NCI-H774 (cell line): ENCODE results near the gene NRP1.
"Not testable (repeated sequence)": the region's sequence is repeated elsewhere in the genome, so short reads cannot be mapped to it uniquely, and the experiment has no call there.

Experiments
- DNase-seq: peaks from one replicate; lab custom pipeline; 2025; lab: John Stamatoyannopoulos, UW

NRP1 gene

DNA sequence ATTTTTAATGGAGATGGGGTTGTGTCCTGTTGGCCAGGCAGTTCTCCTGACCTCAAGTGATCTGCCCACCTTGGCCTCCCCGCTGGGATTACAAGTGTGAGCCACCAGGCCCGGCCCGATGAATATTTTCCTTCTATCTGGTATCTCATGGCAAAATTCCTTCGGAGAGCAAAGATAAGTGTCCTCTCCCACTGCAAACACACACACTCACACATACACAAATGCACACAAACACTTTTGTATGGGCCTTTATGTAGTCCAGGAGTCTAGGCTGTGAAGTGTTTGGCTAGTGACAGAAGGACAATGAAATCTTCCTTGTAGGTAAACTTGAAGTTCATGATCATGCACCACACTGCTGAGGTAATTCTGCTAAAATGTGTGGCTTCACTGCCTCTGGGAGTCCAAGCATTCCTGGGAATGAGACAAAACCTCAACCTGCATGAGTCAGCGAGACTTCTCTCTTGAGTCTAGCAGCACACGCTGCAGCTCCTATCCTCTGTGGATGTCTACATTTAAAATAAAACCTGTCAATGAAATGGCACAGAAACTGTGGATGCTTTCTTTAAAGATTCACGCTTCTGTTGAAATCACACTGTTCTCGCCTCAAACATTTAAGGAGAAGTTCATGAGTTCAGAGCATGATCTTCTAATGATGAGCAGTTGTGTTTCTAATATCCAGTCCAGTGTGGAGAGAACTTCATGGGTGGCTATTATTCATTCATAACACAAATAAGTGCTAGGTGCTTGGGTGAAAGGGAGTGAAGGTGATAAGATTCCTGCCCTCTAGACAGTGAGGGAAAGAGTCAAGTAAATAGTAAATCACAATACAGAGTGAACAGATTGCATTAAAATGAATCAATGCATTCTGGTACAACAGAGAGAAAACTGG, 96.5 kb downstream of the NRP1 start:
- no peak for DNase-seq

DNA sequence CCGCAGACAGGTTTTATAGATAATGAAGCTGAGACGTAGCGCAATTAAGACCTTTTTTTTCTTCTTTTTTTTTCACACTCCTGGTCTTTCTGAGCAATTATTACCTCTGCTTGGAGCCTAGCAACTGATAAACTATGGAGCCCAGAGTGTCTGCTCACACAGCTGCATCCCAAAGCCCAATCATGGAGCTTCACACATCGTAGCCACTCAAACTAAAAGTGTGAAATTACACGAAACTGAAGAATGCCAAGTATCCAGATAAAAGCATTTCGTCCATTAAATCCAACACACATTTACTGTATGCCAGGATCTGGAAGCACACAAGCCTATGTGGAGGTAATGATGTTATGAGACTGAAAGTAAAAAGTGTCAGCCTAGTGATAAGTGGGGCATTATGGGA, 97.6 kb downstream of the NRP1 start:
- DNase-seq, result no peak

DNA sequence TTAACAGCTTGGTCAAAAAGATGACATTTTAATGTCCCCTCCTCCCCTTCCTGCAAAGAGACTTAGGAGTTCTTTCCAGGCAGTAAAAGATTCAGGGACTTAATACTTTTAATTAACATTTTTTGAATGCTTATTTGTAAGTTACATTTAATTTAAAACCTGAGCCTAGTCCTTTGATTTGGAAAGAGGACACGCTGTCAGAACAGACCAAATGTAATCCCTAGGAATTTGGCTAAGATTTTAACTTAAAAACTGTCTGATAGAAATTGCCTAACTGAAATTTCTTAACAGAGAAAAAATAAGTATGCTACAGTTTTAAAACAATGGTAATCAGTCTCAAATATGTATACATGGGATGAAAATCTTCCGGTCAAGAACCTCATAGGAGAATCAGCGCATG, 98.5 kb downstream of the NRP1 start:
- DNase-seq, result no peak

DNA sequence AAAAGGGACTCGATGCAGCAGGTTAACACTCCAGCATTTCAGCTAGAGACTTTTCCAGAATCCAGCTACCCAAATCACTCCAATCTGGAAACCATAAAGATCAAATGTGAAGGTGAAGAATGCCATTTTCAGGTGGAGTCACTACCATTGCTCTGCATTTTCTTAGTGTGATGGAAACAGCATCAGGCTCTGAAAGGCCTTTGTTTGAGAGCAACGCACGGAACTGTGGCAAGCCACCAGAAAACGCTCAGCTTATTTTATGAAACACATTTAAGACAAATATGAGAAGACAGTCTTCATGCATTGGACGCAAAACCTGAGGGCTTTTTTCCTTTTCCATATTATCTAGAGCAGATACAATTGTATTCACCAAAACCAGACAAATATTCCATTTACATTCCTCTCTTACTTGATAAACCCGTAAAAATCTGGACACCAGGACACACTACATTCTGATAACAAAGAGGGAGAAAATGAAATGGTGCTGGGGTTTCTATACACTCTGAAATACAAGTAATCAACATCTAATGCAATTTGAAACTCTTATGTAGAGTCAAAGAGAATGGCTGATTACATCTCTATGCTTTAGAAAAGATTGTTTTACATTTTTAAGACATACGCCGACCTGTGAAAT, 99.1 kb downstream of the NRP1 start:
- DNase-seq, result no peak

DNA sequence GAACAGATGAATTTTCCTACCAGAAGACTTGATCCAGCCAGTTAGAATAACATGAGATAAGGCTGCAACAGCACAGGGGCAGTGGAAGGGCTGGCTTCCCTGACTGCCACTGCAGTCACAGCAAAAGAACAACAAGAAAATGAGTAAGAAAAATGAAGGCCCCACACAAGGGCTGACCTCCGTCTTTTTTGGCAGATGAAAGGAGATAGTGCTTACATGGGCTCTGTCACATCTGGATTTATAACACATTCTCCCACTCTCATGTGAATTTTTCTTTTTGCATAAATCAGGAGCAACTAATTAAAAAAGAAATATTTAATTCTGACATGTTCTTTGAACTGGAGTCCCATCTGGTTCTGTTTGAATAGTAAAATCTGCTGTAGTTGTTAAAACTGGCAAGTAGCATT, 99.6 kb downstream of the NRP1 start:
- DNase-seq, result no peak

DNA sequence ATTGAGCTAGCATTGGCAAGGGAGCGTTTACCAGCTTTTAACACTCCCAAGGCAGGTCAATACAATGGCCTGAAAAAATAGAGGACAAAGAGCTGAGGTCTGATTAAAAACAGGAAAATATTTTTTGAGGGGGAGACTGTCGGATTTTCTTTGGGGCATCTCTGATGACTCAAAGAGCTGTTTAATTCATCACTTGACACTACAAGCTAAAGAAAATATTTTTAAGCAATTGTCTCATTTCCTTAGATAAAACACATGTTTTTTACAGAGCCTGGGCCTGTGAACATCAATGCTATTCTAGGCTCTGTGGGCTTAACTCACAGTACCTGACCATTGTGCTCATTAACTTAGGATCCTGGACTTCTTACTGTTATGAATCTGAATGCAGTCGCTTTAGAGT, 100.8 kb downstream of the NRP1 start:
- no peak for DNase-seq

DNA sequence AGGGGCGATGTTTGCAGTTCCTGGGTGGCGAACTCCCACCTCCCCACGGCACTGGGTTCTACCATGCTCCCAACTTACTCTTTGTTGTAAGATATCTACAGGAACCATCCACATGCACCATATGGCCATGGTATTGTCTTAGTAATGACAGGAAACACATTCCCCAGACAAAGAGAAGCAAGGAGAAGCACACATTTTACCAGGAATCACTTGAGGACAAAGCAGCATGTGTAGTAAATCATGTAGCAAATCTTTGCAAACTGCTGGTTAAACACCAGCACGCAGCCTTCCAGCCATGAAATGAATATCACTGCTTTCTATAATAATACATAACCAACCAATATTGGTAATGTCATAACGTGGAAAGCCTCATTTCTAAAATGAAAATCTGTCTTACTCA, 101.2 kb downstream of the NRP1 start:
- DNase-seq, result no peak

DNA sequence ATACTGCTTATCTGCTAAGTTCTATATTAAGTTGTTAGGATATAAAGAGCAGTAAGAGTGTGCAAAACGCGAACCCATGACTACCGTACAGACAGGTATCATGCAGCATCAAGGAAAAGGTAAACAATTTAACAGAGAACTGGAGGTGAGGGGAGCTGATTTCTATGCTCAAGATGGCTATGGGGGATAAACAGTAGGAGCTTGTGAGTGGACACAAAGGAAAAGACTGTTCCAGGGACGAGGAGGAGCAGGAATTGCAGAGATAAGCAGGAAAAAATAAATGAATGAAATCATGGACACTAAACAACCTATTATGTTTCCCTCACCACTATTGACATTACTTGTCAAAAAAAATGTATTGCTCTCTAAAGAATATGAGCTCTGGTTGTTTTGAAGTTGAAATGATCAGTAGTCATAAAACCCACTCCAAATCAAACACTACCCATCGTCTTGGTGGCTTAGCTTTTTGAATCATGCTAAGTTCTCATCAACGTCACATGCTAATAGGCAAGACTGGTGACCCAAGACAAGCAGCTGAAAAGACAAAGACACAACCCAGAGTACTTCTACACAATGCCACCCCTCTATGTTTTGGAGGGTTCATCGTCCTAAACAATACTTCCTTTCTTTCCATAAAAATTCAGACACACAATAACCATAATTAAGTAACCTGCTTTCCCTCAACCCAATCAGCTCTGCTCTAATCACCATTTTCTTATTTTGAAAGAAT, 102.7 kb downstream of the NRP1 start:
- no peak for DNase-seq

DNA sequence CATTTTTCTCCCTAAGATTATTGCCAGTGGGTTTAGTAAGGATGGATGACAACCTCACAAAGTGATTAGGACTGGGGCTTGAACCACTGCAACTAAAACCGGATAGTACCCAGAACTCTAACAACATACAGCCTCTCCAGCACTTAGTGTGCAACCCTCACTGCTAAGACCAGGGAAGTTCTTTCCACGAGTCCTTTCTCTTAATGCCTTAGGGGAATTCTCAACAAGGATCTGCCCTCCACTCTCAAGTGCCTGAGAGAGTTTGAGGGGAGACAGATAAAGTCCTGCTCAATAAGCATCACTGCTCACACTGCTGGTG, 104.6 kb downstream of the NRP1 start:
- no peak for DNase-seq

DNA sequence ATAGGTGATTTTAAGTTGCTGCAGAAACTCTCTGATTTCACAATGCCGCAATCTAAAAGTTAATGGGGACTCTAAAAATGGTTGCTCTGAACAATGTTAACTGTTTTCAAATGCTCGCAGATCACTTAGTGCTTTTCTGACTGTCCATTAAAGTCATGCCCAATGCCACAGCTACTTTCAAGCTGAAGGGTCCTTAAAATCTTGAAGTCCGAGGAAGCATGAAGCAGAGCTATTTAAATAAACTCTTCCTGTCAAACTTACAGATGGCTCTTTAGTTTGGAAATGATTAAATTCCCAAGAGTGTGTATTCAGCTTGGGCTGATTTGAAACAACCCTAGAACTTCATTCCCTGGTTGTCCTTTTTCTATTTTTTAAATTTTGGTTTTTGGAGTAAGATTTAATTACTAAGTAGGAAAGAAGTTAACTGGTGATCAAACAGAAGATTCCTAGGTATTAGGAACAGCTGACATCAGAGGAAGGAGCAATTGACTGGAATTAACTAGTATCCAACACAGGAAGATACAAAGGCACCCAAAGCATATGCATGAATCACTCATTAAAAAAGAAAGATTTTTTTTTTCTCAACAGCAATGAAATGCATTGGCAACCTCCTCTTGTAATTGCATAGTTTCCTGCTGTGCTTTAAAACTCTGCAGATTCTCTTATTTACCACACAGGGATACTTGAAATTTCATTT, 105.1 kb downstream of the NRP1 start:
- DNase-seq, result no peak

DNA sequence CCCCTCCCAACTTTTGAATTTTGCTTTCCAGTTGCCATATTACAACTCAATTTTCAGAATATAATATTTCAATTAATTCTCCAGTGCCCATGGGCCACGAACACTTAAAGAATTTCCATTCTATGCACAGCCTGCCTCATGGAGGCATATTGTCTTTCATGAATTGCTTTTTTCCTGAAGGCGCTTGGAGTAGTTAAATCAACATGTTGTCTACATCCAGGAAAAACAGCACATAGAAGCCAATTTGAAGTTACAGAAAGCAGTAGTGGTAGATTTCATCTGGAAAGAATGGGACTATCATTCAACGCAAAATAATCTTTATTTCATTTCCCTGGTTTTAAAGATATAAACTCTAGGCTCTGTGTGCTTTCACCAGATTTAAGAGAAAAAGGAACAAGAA, 106.0 kb downstream of the NRP1 start:
- no peak for DNase-seq

DNA sequence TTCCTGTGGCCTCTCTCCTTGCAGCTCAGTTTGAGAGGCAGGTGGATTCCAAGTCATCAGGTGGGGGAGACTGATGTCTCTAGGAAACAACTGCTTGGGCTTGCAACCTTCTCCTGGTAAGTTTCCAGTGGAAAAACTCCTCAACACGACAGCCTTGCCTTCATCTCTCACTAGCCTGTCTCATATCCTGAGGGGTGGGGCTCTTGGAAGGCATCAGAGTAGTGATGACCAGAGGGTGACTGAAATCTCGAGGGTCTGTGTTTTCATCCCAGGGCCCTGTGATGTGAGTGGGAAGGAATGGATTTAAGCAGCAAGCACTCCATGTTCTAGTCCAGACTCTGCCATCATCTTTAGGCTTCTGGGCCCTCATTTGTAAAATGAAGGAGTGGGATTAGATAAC, 107.0 kb downstream of the NRP1 start:
- DNase-seq, result no peak

DNA sequence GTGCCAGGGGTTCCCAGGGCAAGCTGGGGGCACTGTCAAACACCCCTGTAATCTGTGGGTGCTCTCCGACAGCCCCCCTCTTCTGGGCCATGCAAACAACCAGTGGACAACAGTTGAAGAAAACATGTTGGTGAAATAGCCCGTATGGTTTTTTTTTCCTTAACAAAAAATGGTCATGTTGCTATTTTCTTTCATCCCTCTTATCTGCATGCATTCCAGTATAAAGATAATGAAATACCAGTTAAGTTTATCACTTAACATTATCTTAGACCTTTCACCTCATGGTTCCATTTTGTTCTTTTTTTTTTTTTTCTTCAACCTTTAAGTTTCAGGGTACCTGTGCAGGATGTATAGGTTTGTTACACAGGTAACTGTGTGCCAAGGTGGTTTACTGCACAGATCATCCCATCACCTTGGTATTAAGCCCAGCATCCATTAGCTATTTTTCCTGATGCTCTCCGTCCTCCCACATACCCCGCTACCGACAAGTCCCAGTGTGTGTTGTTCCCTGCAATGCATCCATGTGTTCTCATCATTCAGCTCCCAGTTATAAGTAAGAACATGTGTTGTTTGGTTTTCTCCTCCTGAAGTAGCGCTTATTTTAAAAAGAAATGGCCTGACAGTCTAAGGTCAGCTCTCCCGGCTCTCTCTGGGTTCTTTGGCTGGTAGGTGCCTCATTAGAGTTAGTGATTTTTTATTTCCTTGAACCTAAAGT, 110.1 kb downstream of the NRP1 start:
- DNase-seq, result no peak

DNA sequence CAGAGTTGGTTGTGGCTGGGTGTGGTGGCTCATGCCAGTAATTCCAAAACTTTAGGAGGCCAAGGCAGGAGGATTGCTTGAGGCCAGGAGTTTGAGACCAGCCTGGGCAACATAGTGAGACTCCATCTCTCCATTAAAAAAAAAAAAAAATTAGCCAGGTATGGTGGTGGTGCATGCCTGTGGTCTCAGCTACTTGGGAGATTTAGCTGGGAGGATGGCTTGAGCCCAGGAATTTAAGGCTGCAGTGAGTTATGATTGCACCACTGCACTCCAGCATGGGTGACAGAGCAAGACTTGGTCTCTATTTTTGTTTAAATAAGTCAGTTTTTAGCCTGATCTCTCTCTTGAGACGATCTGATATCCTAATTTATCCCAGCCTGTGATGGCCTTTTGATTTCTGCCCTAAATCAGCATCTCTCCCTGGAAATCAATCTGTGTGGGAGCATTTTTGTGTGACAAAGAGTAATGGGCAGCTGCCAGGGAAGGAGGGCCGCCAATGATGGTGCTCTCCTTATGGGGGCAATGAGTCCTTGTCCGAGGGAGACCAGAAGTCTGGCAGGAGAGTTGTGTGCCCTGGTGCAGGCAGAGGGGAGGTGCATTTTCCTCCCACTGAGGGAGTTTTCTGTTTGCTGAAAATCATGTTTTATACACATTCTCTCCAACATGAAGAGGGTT, 111.0 kb downstream of the NRP1 start:
- DNase-seq, result no peak

DNA sequence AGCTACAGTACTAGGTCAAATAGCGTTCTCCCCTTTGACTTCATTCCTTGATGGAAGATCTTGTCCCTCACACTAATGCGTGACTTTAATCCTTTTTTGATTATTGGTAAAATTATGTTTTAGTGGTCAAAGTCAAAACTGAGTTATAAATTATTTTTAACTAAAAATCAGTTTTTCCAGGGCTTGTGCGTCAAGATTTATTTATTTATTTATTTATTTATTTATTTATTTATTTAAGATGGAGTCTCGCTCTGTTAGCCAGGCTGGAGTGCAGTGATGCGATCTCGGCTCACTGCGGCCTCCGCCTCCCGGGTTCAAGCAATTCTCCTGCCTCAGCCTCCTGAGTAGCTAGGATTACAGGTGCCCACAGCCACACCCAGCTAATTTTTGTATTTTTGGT, 112.2 kb downstream of the NRP1 start:
- DNase-seq, result not testable (repeated sequence)

DNA sequence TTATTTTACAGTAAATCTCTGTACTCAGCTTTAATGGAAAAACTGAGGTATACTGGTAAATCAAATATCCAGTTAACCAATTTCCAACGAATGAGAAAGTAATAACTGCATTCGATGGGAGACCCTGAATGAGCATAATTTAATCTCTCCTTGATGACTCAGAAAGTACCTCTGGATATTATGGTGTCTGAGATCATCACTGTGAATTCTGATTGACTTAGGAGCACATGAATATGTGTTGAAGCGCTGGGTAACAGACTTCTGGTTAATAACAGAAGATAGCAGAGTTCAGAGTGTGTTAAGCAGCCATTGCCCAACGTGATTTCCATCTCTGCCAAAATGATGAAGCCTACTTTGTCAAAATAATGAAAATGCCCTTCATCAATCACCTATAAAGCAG, 116.6 kb downstream of the NRP1 start:
- DNase-seq, result no peak

DNA sequence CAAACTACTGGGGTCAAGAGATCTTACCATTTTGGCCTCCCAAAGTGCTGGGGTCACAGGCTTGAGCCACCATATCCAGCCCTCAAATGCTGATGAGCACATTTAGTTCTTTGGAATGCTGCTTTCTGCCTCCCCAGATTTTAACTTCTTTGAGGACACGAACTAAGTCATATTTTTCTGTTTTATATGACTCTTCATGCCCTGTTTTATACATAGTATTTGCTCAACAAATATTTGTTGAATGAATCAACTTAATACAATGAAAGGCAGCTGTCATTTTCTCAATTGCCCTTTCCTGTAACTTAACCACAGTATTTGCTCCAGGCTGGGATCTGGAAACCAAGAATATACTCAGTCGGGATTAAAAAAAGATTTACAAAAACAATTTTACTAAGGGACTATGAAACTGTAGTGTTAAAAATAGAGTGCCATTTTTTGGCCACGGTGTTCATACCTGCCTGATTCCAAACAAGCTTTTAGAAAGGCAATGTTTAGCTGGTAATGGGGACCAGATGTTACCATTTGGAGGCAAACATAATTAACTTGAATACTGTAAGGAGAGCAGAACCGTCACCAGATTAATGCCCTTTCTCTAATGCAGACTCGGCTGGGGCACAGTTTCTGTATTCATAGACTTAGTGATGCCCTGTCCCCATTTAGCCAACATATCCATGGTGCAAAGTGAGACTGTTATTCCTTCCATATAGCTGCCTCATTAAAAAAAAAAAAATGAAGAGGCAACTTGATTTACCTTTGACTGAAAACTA, 117.6 kb downstream of the NRP1 start:
- peak; percentile 83 for DNase-seq

DNA sequence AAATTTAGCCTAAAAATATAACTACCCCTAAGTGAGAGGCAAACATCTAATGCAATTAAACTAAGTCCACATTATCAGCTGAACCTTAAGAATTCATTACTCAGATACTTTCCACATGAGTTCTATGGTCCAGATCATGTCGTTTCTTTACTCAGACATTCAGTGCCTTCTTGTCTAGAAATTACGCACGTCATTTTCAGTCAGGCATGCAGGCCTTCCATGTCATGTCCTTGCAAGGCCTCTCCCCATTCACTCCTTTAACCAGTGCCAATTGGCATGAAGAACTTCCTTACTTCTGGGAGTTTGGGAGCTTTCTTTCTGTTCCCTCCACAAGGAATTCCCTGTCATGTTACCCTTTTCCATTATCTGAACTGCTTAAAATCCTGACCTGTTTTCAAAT, 118.8 kb downstream of the NRP1 start:
- no peak for DNase-seq

DNA sequence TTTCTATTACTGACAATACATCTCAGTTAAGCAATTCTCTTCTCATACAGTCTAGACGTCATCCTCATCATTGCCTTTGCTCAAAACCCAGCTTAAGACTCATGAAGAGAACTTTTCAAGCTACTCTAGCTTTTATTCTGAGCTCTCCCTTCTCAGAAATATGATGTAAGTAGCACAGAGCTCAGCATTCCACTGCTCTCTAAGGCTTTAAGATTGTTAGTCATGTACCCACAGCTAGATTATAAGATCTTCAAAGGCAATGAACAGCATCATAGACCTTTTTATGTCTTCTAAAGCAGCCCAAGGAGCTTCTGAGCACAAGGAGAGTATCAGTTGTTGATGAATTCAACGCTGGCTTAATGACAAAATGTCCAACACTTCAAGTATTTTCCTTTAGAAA, 119.3 kb downstream of the NRP1 start:
- no peak for DNase-seq

DNA sequence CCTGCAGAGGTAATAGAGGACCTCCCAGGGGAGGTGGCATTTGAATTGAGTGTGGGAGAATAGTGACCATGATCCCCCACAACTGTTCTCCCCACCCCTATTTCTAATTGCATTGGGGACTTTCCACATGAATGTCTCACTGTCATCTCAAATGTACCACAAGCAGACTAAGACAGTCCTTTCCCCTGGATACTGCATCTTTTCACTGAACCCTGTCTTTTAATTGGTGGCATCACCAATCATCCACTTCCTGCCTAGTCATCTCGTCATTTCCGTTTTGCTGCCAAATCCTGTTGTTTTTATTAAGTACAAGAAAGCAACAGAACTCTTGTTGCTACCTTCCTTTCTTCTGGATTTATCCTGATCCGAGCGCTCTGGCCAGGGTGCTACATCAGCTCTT, 120.3 kb downstream of the NRP1 start:
- DNase-seq, result no peak
